ENCODE data around the gene CCDC92. TPM values are rescaled to one million over a fixed set of nuclear protein-coding genes. Genes with fewer than 3 reads are reported as not detected.

CCDC92 gene
- total and polyA plus RNA-seq, 5 donors from 2014 or later: 12.9 to 24.1 (median 19.5) TPM

DNA sequence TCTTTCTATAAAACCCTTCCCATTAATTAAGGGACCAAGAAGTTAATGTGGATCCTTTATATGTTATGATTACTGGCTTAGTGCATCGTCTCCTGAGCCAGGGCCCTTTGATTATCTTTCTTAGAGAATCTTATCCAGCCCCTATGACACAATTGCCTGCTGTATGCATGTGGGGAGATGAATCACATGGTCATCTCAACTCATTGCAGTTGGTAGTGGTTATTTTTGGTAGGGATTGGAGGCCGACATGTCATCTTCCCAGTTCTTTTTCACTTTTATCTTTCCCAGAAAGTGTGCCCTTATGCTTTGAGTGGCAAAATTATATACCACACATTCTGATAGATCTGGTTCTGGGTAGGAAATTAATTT is 26.3 kb upstream of the CCDC92 start:
- Mint-ChIP-seq H3K9me3 (no peaks in the 10 kb centered on the region), H3K27ac (peak overlapping the region in 1 of 3 donors; percentile 90), H3K4me3 (no peak overlapping the region), H3K4me1 (peaks cover 6 to 31% (median 24%) of the 10 kb centered on the region in 4 donors), H3K27me3 (no peaks in the 10 kb centered on the region), H3K36me3 (peaks cover 18% of the 10 kb centered on the region)
- peaks cover 32% of the 10 kb centered on the region for H3K36me3 ChIP-seq (ENCODE audit: control insufficient read depth, insufficient read depth, low read length)
- no peaks in the 10 kb centered on the region for H3K27me3 ChIP-seq (ENCODE audit: control insufficient read depth, insufficient read depth, low read length)
- no peak overlapping the region for H3K27ac ChIP-seq (ENCODE audit: insufficient read depth, low read length, poor library complexity, severe bottlenecking)
- ATAC-seq (ENCODE audit: low read depth in 2 of 2): no peak
- no peaks in the 10 kb centered on the region for H3K4me1 ChIP-seq (ENCODE audit: control insufficient read depth, insufficient read depth, low read length, poor library complexity, severe bottlenecking)
- DNase-seq: no peak
- no peaks in the 10 kb centered on the region for H3K9me3 ChIP-seq (ENCODE audit: control insufficient read depth in 2 of 2, low read length in 2 of 2)
- no peak overlapping the region for H3K4me3 ChIP-seq (ENCODE audit: low read depth, low read length)

DNA sequence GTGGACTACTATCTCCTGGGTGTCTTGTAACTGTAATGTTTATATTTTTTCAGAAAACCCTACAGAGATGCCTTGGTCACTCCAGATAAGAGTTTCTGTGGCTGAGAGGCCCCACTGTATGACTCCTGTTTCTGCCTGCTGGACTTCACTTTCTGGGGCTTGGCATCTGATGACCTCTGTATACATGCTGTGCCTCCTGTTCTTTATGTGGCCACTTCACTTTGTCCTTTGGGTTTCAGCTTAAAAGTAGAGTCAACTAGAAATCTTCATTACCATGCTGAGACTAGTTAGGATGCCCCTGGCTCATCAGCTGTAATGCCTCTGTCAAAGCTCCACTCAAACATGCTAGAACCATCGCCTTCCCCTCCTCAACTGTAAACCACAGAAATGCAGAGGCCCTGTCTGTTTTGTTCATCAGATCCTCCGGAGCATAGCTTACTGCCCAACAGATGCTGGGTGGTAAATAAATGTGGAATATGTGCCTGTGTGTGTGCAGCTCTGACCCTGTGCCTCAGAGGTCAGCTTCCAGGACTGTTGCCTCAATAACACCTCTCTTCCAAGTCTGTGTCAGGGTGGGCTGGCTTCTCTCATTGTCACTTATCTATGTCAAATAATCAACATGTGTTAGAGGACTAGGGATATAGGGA is 25.8 kb upstream of the CCDC92 start:
- H3K27ac Mint-ChIP-seq: peak overlapping the region in 1 of 3 donors; percentile 90

DNA sequence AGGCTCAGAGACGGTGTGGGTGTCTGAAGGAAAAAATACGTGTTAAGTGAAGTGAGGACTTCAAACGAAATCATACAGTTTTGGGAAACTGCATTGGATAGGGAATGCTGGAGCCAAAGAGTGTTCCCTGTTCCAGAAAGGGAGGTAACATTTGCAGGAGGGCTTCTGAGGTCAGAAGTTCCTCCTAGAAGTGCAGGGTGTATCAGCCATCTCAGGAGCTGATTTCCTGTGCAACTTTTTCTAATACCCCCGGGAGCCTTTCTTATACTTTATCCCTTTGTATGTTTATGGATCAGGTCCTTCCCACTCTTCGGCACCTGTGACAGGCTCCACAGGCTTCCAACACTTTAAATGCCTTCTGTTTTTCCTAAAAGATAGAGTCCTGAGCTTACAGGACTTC is 25.3 kb upstream of the CCDC92 start:
- Mint-ChIP-seq H3K27ac (peak overlapping the region in 1 of 3 donors; percentile 11), H3K4me1 (peaks cover 6 to 35% (median 31%) of the 10 kb centered on the region in 4 donors), H3K36me3 (peaks cover 26% of the 10 kb centered on the region), H3K27me3 (no peaks in the 10 kb centered on the region), H3K4me3 (no peak overlapping the region), H3K9me3 (no peaks in the 10 kb centered on the region)
- Histone ChIP-seq H3K27me3 (ENCODE audit: control insufficient read depth, insufficient read depth, low read length) (no peaks in the 10 kb centered on the region), H3K27ac (ENCODE audit: insufficient read depth, low read length, poor library complexity, severe bottlenecking) (no peak overlapping the region), H3K36me3 (ENCODE audit: control insufficient read depth, insufficient read depth, low read length) (peaks cover 32% of the 10 kb centered on the region), H3K4me3 (ENCODE audit: low read depth, low read length) (no peak overlapping the region), H3K4me1 (ENCODE audit: control insufficient read depth, insufficient read depth, low read length, poor library complexity, severe bottlenecking) (no peaks in the 10 kb centered on the region), H3K9me3 (ENCODE audit: control insufficient read depth in 2 of 2, low read length in 2 of 2) (no peaks in the 10 kb centered on the region)
- ATAC-seq (ENCODE audit: low read depth in 2 of 2) (no peak), DNase-seq (no peak)

More for the DNA sequence above, 25.8 kb upstream of the CCDC92 start:
- no peaks in the 10 kb centered on the region for H3K4me1 ChIP-seq (ENCODE audit: control insufficient read depth, insufficient read depth, low read length, poor library complexity, severe bottlenecking)
- H3K27ac ChIP-seq (ENCODE audit: insufficient read depth, low read length, poor library complexity, severe bottlenecking): no peak overlapping the region
- H3K27me3 ChIP-seq (ENCODE audit: control insufficient read depth, insufficient read depth, low read length): no peaks in the 10 kb centered on the region
- Mint-ChIP-seq H3K9me3 (no peaks in the 10 kb centered on the region), H3K36me3 (peaks cover 22% of the 10 kb centered on the region), H3K4me1 (peaks cover 6 to 34% (median 28%) of the 10 kb centered on the region in 4 donors), H3K27me3 (no peaks in the 10 kb centered on the region), H3K4me3 (no peak overlapping the region)
- H3K36me3 ChIP-seq (ENCODE audit: control insufficient read depth, insufficient read depth, low read length): peaks cover 32% of the 10 kb centered on the region
- ATAC-seq (ENCODE audit: low read depth in 2 of 2) (no peak), DNase-seq (no peak)
- no peak overlapping the region for H3K4me3 ChIP-seq (ENCODE audit: low read depth, low read length)
- no peaks in the 10 kb centered on the region for H3K9me3 ChIP-seq (ENCODE audit: control insufficient read depth in 2 of 2, low read length in 2 of 2)

DNA sequence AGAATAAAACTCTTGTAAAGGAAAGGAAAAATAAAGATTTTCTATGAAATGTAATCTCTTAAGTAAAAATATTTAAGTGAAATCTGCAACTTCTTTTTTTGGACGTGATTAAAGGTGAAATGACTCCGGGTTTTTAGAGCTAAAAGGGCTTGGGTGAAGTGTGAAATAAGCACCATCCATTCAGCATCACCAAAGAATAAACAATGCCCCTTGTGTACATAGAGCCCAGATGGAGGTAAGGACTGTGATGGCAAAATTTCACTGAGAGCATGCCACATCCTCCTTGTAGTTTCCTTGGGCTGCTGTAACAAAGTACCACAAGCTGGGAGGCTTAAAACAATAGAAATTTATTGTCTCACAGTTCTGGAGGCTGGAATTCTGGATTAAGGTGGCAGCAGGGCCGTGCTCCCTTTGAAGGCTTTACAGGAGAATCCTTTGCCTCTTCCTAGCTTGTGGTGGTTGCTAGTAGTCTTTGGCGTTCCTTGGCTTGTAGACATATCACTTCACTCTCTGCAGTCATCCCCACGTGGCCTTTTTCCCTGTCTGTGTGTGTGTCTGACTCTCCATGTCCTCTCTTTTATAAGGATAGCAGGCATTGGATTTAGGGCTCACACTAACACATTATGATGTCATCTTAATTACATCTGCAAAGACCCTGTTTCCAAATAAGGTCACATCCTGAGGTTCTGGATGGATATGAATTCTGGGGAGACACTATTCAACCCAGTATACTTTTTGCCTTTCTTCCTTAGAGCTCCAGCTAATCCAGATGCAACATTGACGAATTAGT is 24.6 kb upstream of the CCDC92 start:
- no peak overlapping the region for H3K4me3 ChIP-seq (ENCODE audit: low read depth, low read length)
- Mint-ChIP-seq H3K27me3 (no peaks in the 10 kb centered on the region), H3K27ac (peak overlapping the region in 1 of 3 donors; percentile 11), H3K36me3 (peaks cover 29% of the 10 kb centered on the region), H3K4me3 (no peak overlapping the region), H3K4me1 (peaks cover 6 to 37% (median 32%) of the 10 kb centered on the region in 4 donors), H3K9me3 (no peaks in the 10 kb centered on the region)
- no peaks in the 10 kb centered on the region for H3K4me1 ChIP-seq (ENCODE audit: control insufficient read depth, insufficient read depth, low read length, poor library complexity, severe bottlenecking)
- H3K9me3 ChIP-seq (ENCODE audit: control insufficient read depth in 2 of 2, low read length in 2 of 2): no peaks in the 10 kb centered on the region
- DNase-seq (no peak), ATAC-seq (ENCODE audit: low read depth in 2 of 2) (no peak)
- no peaks in the 10 kb centered on the region for H3K27me3 ChIP-seq (ENCODE audit: control insufficient read depth, insufficient read depth, low read length)
- H3K27ac ChIP-seq (ENCODE audit: insufficient read depth, low read length, poor library complexity, severe bottlenecking): no peak overlapping the region
- H3K36me3 ChIP-seq (ENCODE audit: control insufficient read depth, insufficient read depth, low read length): peaks cover 36% of the 10 kb centered on the region

- no peak overlapping the region for H3K4me3 ChIP-seq (ENCODE audit: low read depth, low read length)
- Mint-ChIP-seq H3K4me3 (no peak overlapping the region), H3K36me3 (peaks cover 33% of the 10 kb centered on the region), H3K9me3 (no peaks in the 10 kb centered on the region), H3K27me3 (no peaks in the 10 kb centered on the region), H3K4me1 (peaks cover 6 to 41% (median 34%) of the 10 kb centered on the region in 4 donors), H3K27ac (peak overlapping the region in 2 of 3 donors; percentile 31 to 55)
- H3K27ac ChIP-seq (ENCODE audit: insufficient read depth, low read length, poor library complexity, severe bottlenecking): no peak overlapping the region
- no peaks in the 10 kb centered on the region for H3K27me3 ChIP-seq (ENCODE audit: control insufficient read depth, insufficient read depth, low read length)
- no peak for ATAC-seq (ENCODE audit: low read depth in 2 of 2)
- no peaks in the 10 kb centered on the region for H3K9me3 ChIP-seq (ENCODE audit: control insufficient read depth in 2 of 2, low read length in 2 of 2)
- no peak for DNase-seq
- H3K4me1 ChIP-seq (ENCODE audit: control insufficient read depth, insufficient read depth, low read length, poor library complexity, severe bottlenecking): no peaks in the 10 kb centered on the region
- H3K36me3 ChIP-seq (ENCODE audit: control insufficient read depth, insufficient read depth, low read length): peaks cover 37% of the 10 kb centered on the region
Measured at GRCh38 chr12:123996581-123996980, 23.9 kb upstream of the CCDC92 start.

- no peaks in the 10 kb centered on the region for H3K4me1 ChIP-seq (ENCODE audit: control insufficient read depth, insufficient read depth, low read length, poor library complexity, severe bottlenecking)
- no peak overlapping the region for H3K27ac ChIP-seq (ENCODE audit: insufficient read depth, low read length, poor library complexity, severe bottlenecking)
- peaks cover 6 to 48% (median 38%) of the 10 kb centered on the region in 4 donors for H3K4me1 Mint-ChIP-seq
- peaks cover 45% of the 10 kb centered on the region for H3K36me3 ChIP-seq (ENCODE audit: control insufficient read depth, insufficient read depth, low read length)
- H3K4me3 Mint-ChIP-seq: no peak overlapping the region
- ATAC-seq (ENCODE audit: low read depth in 2 of 2) (peak in 1 of 2 donors; percentile 42), DNase-seq (peak in 1 of 3 donors; percentile 26)
- H3K27me3 ChIP-seq (ENCODE audit: control insufficient read depth, insufficient read depth, low read length): no peaks in the 10 kb centered on the region
- H3K27me3 Mint-ChIP-seq: no peaks in the 10 kb centered on the region
- H3K9me3 ChIP-seq (ENCODE audit: control insufficient read depth in 2 of 2, low read length in 2 of 2): no peaks in the 10 kb centered on the region
- no peaks in the 10 kb centered on the region for H3K9me3 Mint-ChIP-seq
- H3K36me3 Mint-ChIP-seq: peaks cover 44% of the 10 kb centered on the region
- peak overlapping the region in 2 of 3 donors; percentile 58 to 76 for H3K27ac Mint-ChIP-seq
- no peak overlapping the region for H3K4me3 ChIP-seq (ENCODE audit: low read depth, low read length)
Measured at GRCh38 chr12:123995023-123995748, 22.6 kb upstream of the CCDC92 start.

DNA sequence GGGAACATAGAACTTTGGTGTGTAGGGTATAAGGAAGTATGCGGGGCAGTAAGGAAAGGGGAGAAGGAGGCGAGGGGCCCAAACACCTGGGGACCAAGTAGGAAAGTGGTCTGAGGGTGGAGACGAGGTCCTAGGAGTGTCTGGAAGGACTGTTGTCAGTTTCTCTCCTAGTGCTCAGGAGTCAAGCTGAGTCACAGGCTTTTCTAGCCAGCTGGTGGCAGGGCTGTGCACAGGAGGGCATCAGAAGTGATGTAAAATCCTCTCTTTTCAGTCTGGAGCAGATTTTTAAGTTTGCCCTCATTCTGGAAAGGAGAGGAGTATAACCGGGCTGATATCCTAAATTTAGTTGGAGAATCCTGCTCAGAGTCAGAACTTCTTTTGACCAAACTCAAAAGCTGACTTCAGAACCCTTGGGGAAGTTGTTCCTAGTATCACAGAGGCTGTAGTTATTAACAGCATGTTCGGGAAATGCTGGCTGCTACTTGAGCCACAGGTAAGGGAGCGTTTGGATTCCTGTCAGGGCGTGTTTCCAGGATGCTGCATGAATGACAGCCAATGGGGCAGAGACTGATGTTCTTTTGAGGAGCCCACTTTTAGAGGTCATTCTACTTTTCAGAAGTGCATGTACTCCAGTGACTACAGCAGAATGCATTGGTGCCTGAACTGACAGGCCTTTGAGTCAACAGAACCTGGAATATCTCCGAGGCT is 19.6 kb upstream of the CCDC92 start:
- H3K27ac Mint-ChIP-seq: no peak overlapping the region
- Histone ChIP-seq H3K9me3 (ENCODE audit: control insufficient read depth in 2 of 2, low read length in 2 of 2) (no peaks in the 10 kb centered on the region), H3K4me1 (ENCODE audit: control insufficient read depth, insufficient read depth, low read length, poor library complexity, severe bottlenecking) (no peaks in the 10 kb centered on the region), H3K27me3 (ENCODE audit: control insufficient read depth, insufficient read depth, low read length) (no peaks in the 10 kb centered on the region), H3K27ac (ENCODE audit: insufficient read depth, low read length, poor library complexity, severe bottlenecking) (no peak overlapping the region), H3K36me3 (ENCODE audit: control insufficient read depth, insufficient read depth, low read length) (peaks cover 36% of the 10 kb centered on the region), H3K4me3 (ENCODE audit: low read depth, low read length) (no peak overlapping the region)
- ATAC-seq (ENCODE audit: low read depth in 2 of 2) (no peak), DNase-seq (no peak)
- no peak overlapping the region for H3K4me3 Mint-ChIP-seq
- H3K27me3 Mint-ChIP-seq: no peaks in the 10 kb centered on the region
- H3K36me3 Mint-ChIP-seq: peaks cover 52% of the 10 kb centered on the region
- H3K4me1 Mint-ChIP-seq: peaks cover 4 to 43% (median 39%) of the 10 kb centered on the region in 4 donors
- H3K9me3 Mint-ChIP-seq: no peaks in the 10 kb centered on the region

Data from CD4-positive, CD25-positive, alpha-beta regulatory T cell (primary cell).